Occipital lobe (tissue), 2 donors: Measurements from ENCODE around the gene KPNA4. TPM values are rescaled to one million over a fixed set of nuclear protein-coding genes. Genes with fewer than 3 reads are reported as not detected.

ENCODE experiments used
- DNase-seq: peaks from one replicate; lab custom pipeline; 2025; lab: John Stamatoyannopoulos, UW
- total RNA-seq: library from RNA; depleted of rRNA; stranded (reverse); fragments of >200 nt; gene quantifications from one replicate; pipeline ENCODE4 v1.2.3, GENCODE V29; 2014

The KPNA4 gene
- total RNA-seq, 1 donor from 2014 or later, result 49.0 TPM

- DNase-seq, result no peak
These were observed 67.2 kb downstream of the KPNA4 start for GRCh38 chr3:160498202-160498601.

GRCh38 chr3:160490166-160490565 lies 75.2 kb downstream of the KPNA4 start:
- DNase-seq, result no peak

- no peak for DNase-seq
These were observed 78.9 kb downstream of the KPNA4 start for GRCh38 chr3:160486459-160486869.

- DNase-seq, result no peak
These were observed 82.6 kb downstream of the KPNA4 start for GRCh38 chr3:160482796-160483195.

GRCh38 chr3:160481856-160482255 lies 83.5 kb downstream of the KPNA4 start:
- no peak for DNase-seq

- DNase-seq, result no peak
These were observed 84.4 kb downstream of the KPNA4 start for GRCh38 chr3:160480931-160481330.

GRCh38 chr3:160479376-160479775 lies 86.0 kb downstream of the KPNA4 start:
- DNase-seq, result no peak

- DNase-seq, result no peak
These were observed 87.0 kb downstream of the KPNA4 start for GRCh38 chr3:160478338-160478737.

- DNase-seq, result no peak
These were observed 87.6 kb downstream of the KPNA4 start for GRCh38 chr3:160477750-160478149.

- DNase-seq, result no peak
These were observed 89.5 kb downstream of the KPNA4 start for GRCh38 chr3:160475884-160476283.

- no peak for DNase-seq
These were observed 90.2 kb downstream of the KPNA4 start for GRCh38 chr3:160475153-160475552.

- DNase-seq, result no peak
These were observed 90.9 kb downstream of the KPNA4 start for GRCh38 chr3:160474416-160474838.

GRCh38 chr3:160473978-160474377 lies 91.4 kb downstream of the KPNA4 start:
- DNase-seq, result no peak

GRCh38 chr3:160473221-160473620 lies 92.2 kb downstream of the KPNA4 start:
- DNase-seq, result no peak

- DNase-seq, result no peak
These were observed 93.0 kb downstream of the KPNA4 start for GRCh38 chr3:160472344-160472743.

GRCh38 chr3:160471892-160472291 lies 93.5 kb downstream of the KPNA4 start:
- DNase-seq, result no peak

GRCh38 chr3:160470181-160470580 lies 95.2 kb downstream of the KPNA4 start:
- DNase-seq, result no peak

- no peak for DNase-seq
These were observed 100.4 kb downstream of the KPNA4 start for GRCh38 chr3:160464971-160465370.

GRCh38 chr3:160464321-160464720 lies 101.0 kb downstream of the KPNA4 start:
- no peak for DNase-seq

- DNase-seq, result no peak
These were observed 105.3 kb downstream of the KPNA4 start for GRCh38 chr3:160460033-160460432.

GRCh38 chr3:160459450-160459970 lies 105.9 kb downstream of the KPNA4 start:
- no peak for DNase-seq

- DNase-seq, result no peak
These were observed 107.2 kb downstream of the KPNA4 start for GRCh38 chr3:160458151-160458550.

GRCh38 chr3:160455846-160456245 lies 109.5 kb downstream of the KPNA4 start:
- DNase-seq, result no peak

- DNase-seq, result no peak
These were observed 110.4 kb downstream of the KPNA4 start for GRCh38 chr3:160454995-160455394.
